Skeletal muscle tissue (tissue), 4 donors: Measurements from ENCODE around the gene DRC7. TPM values are rescaled to one million over a fixed set of nuclear protein-coding genes. Genes with fewer than 3 reads are reported as not detected.
"Not testable (repeated sequence)": the region's sequence is repeated elsewhere in the genome, so short reads cannot be mapped to it uniquely, and the experiment has no call there.

ENCODE experiments used
- H3K27ac ChIP-seq: one replicate; pipeline ENCODE4 v1.7.0; 2013; ENCODE audit warnings: mild to moderate bottlenecking, low read depth, low read length, inconsistent platforms
- H3K27me3 ChIP-seq, 3 donors: one replicate each; pipeline ENCODE4 v1.7.0; 2013; ENCODE audit warnings: low read length in 3 of 3; ENCODE audit not compliant: control insufficient read depth in 3 of 3, insufficient read depth in 3 of 3
- H3K36me3 ChIP-seq, 3 donors: one replicate each; pipeline ENCODE4 v1.7.0; 2013; ENCODE audit warnings: low read length in 3 of 3; ENCODE audit not compliant: control insufficient read depth in 3 of 3, insufficient read depth in 3 of 3
- H3K4me1 ChIP-seq, 3 donors: one replicate each; pipeline ENCODE4 v1.7.0; 2013; ENCODE audit warnings: low read length in 3 of 3, mild to moderate bottlenecking in 3 of 3; ENCODE audit not compliant: control insufficient read depth in 3 of 3, insufficient read depth in 3 of 3
- H3K4me3 ChIP-seq, 3 donors: one replicate each; pipeline ENCODE4 v1.7.0; 2013; ENCODE audit warnings: low read length in 3 of 3
- H3K9ac ChIP-seq, 3 donors: one replicate each; pipeline ENCODE4 v1.7.0; 2013; ENCODE audit warnings: low read length in 3 of 3, mild to moderate bottlenecking in 3 of 3, moderate library complexity in 2 of 3, low read depth in 1 of 3
- H3K9me3 ChIP-seq, 3 donors: one replicate each; pipeline ENCODE4 v1.7.0; 2013; ENCODE audit warnings: low read length in 3 of 3; ENCODE audit not compliant: control insufficient read depth in 3 of 3
- total RNA-seq: library from RNA; depleted of rRNA; stranded (reverse); fragments of >200 nt; gene quantifications from one replicate; pipeline ENCODE4 v1.2.3, GENCODE V29; 2014
- donor health status: Osteomylitis.

The DRC7 gene
- total RNA-seq, 1 donor from 2014 or later, result not detected

DNA sequence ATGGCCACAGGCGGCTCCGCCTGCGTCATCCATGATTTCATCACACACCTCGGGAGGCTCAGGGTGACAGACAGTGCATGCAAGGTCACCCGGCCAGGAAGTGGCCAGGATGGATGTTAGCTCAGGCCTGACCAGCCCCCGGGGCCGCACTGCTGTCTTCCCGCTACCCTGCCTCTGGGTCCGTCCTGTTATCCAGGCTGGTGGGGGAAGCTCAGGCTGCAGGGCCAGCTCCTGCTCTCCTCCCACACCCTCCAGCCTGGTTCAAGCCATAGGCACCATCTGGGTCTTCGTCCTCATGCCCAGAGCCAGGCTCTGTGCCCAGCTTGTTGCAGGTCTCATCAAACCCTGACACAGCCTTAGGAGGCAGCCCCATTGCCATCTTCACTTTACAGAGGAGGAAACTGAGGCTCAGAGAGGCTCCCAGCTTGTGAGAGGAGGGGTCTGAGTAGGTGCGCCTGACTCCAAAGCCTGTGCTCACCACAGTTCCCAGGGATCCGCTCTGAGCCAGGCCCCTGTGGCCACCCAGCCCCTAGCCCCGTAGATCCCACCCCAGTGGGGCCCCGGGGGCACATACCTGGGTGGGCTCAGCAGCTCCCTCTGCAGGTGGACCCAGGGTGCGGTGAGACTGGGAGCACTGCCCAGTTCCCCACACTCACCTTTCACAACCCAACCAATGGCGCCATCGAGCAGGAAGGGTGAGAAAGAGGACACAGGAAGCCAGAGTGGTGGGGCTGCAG, 26.9 kb upstream of the DRC7 start:
- H3K27ac ChIP-seq, result no peak overlapping the region
- H3K36me3 ChIP-seq, result no peaks in the 10 kb centered on the region
- H3K9ac ChIP-seq, result no peak overlapping the region
- no peaks in the 10 kb centered on the region for H3K9me3 ChIP-seq
- H3K27me3 ChIP-seq, result peaks cover 0 to 6% (median 3%) of the 10 kb centered on the region in 3 donors
- no peak overlapping the region for H3K4me3 ChIP-seq
- no peaks in the 10 kb centered on the region for H3K4me1 ChIP-seq

DNA sequence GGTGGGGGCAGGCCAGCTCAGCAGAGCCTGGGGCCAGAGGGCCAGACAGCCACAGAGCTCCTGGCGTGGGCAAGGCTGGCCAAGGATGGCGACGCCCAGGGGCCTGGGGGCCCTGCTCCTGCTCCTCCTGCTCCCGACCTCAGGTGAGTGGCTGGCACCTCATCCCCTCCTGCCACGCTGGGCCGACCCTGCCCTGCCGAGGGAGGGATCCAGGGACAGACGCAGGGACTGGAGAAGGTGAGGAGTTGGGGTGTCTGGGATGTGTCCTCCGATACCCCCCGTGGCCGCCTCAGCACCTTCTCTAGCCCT, 26.4 kb upstream of the DRC7 start, which contains the start of gene ADGRG3:
ADGRG3 (plus strand) TSS at position 44 of the 309 bp plus-strand sequence; CDS start at position 86, 42 bp downstream.
- Histone ChIP-seq H3K9ac (no peak within 1 kb of the TSS), H3K9me3 (no peaks in the 10 kb centered on the region), H3K4me1 (no peaks in the 10 kb centered on the region), H3K27me3 (peaks cover 3 to 11% (median 5%) of the 10 kb centered on the region in 3 donors), H3K4me3 (no peak within 1 kb of the TSS), H3K27ac (no peak within 1 kb of the TSS), H3K36me3 (no peaks in the 10 kb centered on the region)

DNA sequence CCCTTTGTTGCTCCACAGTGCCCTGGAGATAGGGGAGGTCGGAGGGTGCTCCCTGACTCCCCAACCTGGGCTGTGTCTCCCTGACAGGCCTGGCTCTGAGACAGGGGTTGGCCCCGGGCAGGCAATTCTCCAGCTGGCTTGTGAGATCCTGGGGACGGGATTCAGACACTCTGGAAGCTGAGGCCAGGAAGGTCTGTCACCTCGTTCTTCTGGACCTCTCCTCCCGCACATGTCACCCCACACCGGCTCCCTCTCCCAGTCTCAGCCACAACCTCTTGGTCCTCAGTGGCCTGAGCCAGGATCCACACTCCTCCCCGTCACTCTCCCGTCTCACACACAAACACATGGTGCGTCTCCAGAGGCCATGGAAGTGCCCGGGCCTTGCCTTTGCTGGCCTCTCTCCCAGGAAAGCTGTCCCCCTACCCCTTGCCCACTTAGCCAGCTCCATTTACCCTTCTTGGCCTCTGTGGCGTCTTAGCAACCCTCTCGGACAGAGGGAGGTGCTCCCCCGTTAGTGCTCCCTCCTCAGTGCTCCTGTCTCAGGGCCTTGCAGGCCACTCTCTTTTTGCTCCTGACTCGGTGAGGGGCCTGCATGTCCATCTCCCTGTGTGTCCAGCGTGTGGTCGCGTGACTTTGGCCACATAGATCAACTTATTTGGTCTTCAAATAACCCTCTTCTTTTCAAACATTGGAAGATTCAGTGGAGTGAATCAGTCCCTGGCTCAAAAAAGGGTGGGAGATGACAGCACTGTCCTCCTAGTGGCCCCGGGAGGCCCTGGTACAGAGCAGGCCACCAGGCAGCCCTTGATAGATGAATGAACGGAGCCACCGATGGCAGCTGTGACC, 25.8 kb upstream of the DRC7 start:
- Histone ChIP-seq H3K4me1 (no peaks in the 10 kb centered on the region), H3K27ac (no peak overlapping the region), H3K4me3 (no peak overlapping the region)

DNA sequence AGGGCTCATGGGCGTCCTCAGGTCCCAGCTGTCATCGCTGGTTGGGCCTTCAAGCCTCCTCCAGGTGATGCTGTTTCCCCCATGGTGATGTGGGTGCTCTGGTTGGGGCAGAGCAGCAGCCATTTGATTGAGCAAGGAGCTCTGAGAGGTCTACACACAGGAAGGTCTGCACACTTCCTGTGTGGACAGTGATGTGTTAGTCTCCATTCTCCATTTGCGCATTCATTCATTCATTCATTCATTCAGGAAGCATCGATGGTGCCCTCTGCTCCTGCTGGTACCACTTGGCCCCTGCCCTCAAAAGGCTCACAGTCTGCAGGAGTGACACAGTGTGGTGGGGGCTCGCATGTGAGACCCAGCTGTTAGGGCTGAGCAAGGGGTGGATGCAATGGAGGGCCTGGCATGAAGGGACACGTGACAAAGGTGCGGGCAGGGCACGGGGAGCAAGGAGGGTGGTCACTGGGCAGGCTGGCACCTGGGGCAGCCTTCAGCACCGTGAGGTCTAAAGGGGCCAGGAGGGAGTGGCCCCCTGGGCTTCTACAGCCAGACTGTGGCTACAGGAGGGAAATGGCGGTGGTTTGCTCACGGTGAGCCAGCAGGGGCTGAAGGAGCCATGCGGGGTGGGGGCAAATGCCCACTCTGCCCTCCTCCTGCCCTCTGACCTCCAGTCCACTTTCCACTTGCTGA, 25.0 kb upstream of the DRC7 start:
- Histone ChIP-seq H3K4me3 (no peak overlapping the region), H3K9me3 (no peaks in the 10 kb centered on the region), H3K9ac (no peak overlapping the region), H3K36me3 (no peaks in the 10 kb centered on the region), H3K27me3 (peaks cover 3 to 13% (median 5%) of the 10 kb centered on the region in 3 donors), H3K27ac (no peak overlapping the region), H3K4me1 (no peaks in the 10 kb centered on the region)

More for the DNA sequence above, 25.8 kb upstream of the DRC7 start:
- peaks cover 3 to 13% (median 5%) of the 10 kb centered on the region in 3 donors for H3K27me3 ChIP-seq
- H3K9me3 ChIP-seq, result no peaks in the 10 kb centered on the region
- H3K36me3 ChIP-seq, result no peaks in the 10 kb centered on the region
- H3K9ac ChIP-seq, result no peak overlapping the region

DNA sequence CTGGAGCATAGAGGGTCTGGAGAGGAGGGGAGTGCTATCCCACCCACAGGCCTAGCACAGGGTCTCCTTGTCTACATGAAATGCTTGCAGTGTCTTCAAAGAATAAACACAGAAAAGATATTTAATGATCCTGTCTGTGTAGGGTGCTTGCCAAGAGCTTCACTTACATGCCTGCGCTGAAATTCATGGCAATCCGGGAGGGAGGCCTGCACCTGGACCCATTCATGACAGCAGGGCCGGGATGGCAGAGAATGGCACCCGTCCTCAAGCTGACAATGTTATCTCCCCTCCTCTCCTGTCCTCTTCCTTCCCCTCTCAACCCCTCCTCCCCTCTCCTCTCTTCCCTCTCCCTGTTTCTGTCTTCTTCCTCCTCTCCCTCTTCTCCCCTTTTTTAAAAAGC, 24.4 kb upstream of the DRC7 start:
- Histone ChIP-seq H3K9me3 (no peaks in the 10 kb centered on the region), H3K36me3 (no peaks in the 10 kb centered on the region), H3K4me3 (no peak overlapping the region), H3K27ac (no peak overlapping the region), H3K9ac (no peak overlapping the region), H3K27me3 (peaks cover 3 to 13% (median 5%) of the 10 kb centered on the region in 3 donors), H3K4me1 (no peaks in the 10 kb centered on the region)

DNA sequence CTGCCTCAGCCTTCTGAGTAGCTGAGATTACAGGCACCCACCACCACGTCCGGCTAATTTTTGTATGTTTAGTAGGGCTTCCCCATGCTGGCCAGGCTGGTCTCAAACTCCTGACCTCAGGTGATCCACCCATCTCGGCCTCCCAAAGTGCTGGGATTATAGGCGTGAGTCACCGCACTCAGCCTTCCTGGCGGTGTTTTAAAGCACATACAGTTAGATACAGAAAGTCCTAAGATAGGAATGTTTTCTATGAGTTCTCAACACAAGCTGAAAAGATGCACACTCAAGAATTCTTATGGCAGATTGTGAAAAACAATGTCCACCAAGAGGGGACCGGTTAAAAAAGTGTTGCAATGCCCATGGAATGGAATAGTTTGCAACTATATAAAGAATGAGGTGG, 23.2 kb upstream of the DRC7 start:
- not testable (repeated sequence) for H3K9me3 ChIP-seq, H3K4me1 ChIP-seq, H3K4me3 ChIP-seq, H3K27ac ChIP-seq, H3K36me3 ChIP-seq, H3K9ac ChIP-seq
- peaks cover 3 to 13% (median 5%) of the 10 kb centered on the region in 3 donors for H3K27me3 ChIP-seq

DNA sequence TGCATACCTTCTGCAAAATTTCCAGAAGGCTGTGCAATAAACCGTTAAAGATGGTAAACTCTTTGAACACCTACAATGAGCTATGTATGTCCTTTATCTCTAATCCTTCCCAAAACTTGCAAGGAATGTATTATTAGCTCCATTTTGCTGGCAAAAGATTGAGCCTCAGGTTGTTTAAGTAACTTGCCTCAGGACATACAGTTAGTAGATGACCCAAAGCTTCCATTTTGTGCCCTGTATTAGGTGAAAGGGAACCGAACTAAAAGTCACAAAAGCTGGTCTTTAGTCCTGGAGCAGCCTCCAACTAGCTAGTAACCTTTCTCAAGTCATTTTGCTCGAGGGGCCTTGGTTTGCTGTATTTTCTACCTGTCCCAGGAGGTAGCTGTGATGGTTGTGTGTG, 22.2 kb upstream of the DRC7 start:
- H3K9ac ChIP-seq, result no peak overlapping the region
- H3K36me3 ChIP-seq, result no peaks in the 10 kb centered on the region
- no peak overlapping the region for H3K4me3 ChIP-seq
- no peaks in the 10 kb centered on the region for H3K4me1 ChIP-seq
- H3K9me3 ChIP-seq, result no peaks in the 10 kb centered on the region
- no peak overlapping the region for H3K27ac ChIP-seq
- peaks cover 3 to 11% (median 5%) of the 10 kb centered on the region in 3 donors for H3K27me3 ChIP-seq

DNA sequence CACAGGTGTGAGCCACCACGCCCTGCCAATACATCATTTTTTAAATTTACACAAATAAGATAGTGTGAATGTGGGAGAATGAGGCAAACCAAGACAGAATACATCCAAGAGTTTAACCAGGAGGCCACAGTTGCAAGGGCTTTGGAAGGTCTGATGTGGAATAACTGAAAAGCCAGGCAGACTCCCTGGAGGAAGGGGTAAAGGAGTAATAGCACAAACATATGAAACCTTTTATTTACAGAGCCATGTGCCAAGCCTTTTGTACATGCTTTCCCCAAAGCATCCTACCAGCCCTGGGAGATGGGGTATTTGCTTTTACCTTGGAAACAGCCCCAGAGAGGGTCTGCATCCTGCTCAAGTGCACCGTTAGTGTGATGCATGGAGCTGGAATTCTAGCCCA, 21.8 kb upstream of the DRC7 start:
- Histone ChIP-seq H3K9ac (no peak overlapping the region), H3K27me3 (peaks cover 3 to 7% (median 5%) of the 10 kb centered on the region in 3 donors), H3K36me3 (no peaks in the 10 kb centered on the region), H3K9me3 (no peaks in the 10 kb centered on the region), H3K27ac (no peak overlapping the region), H3K4me1 (peaks cover 0 to 1% (median 0%) of the 10 kb centered on the region in 3 donors), H3K4me3 (no peak overlapping the region)

DNA sequence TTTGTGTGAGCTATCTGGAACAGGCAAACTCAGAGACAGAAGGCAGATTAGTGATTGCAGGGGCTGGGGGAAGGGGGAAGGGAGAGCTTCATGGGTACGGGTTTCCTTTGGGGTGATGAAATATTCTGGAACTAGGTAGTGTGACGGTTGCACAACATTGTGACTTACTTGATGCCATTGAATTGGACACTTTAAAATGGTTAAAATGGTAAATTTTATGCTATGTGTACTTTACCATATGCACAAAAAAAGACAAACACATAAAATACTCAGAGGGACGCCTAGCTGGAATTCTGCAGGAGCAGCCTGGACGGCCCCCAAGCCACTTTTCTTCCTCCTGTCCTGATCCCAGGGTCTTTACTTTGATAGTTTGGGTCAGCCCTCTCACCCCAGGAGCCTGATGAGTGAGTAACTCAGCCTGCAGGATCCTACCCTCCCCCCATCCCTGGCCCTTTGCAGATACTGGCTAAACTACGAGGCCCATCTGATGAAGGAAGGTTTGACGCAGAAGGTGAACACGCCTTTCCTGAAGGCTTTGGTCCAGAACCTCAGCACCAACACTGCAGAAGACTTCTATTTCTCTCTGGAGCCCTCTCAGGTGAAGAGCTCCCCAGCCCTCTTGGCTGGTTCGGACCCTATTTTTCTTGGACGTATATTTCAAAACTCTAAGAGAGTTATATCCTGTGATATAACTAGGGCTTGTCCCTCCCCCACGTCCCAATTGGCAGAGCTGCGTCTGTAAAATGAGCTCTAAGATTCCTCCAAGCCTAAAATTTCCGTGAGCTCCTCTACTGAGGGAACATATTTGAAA, 18.7 kb upstream of the DRC7 start:
- Histone ChIP-seq H3K9me3 (no peaks in the 10 kb centered on the region), H3K27ac (no peak overlapping the region), H3K36me3 (no peaks in the 10 kb centered on the region), H3K9ac (no peak overlapping the region), H3K4me3 (no peak overlapping the region), H3K27me3 (peaks cover 0 to 7% (median 5%) of the 10 kb centered on the region in 3 donors), H3K4me1 (peaks cover 0 to 8% (median 0%) of the 10 kb centered on the region in 3 donors)
